ENCODE data around the gene BLVRA.

GRCh38 chr7:43754596-43754995, 3.9 kb upstream of the BLVRA start:
- TF ChIP-seq CTCF (conservative IDR thresholded peaks at IDR 0.05; ENCODE audit: low read depth, low read length), result no peak
- no peak for TF ChIP-seq EZH2 (IDR thresholded peaks at IDR 0.05; ENCODE audit: low read length, unreplicated experiment)
- no peak for TF ChIP-seq EZH2phosphoT487 (IDR thresholded peaks at IDR 0.05; ENCODE audit: borderline replicate concordance, low read length)
